ENCODE results near the gene TRIM17.

DNA sequence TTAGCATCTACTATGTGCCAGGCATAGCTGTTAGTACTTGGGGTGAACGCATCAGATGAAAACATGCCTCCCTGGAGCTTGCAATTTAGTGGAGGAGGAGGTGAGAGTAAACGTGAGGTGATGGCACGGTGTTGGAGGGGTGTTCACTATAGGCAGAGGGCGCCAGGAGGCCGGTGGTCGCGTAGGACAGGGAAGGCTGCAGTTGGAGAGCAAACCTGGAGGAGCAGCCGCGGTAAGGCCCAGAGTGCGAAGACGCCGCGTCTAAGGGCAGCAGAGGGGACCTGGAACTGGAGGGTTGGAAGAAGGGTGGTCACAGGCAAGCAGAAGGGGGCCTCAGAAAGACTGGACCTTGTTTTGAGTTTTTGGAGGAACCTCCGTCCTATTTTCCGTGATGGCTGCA lies 30.2 kb upstream of the TRIM17 start:
- no peak for TF ChIP-seq POLR2A (IDR thresholded peaks at IDR 0.05)
- TF ChIP-seq, protein P1, sequence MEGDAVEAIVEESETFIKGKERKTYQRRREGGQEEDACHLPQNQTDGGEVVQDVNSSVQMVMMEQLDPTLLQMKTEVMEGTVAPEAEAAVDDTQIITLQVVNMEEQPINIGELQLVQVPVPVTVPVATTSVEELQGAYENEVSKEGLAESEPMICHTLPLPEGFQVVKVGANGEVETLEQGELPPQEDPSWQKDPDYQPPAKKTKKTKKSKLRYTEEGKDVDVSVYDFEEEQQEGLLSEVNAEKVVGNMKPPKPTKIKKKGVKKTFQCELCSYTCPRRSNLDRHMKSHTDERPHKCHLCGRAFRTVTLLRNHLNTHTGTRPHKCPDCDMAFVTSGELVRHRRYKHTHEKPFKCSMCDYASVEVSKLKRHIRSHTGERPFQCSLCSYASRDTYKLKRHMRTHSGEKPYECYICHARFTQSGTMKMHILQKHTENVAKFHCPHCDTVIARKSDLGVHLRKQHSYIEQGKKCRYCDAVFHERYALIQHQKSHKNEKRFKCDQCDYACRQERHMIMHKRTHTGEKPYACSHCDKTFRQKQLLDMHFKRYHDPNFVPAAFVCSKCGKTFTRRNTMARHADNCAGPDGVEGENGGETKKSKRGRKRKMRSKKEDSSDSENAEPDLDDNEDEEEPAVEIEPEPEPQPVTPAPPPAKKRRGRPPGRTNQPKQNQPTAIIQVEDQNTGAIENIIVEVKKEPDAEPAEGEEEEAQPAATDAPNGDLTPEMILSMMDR (IDR thresholded peaks at IDR 0.05 in 4 of 5, conservative IDR thresholded peaks at IDR 0.05 in 1 of 5), result no peak
